Adrenal gland (tissue), 12 donors: ENCODE measurements around the gene FLNC. TPM values are rescaled to one million over a fixed set of nuclear protein-coding genes. Genes with fewer than 3 reads are reported as not detected.

ENCODE experiments used
- DNase-seq, 7 donors: peaks; one replicate each; pipeline ENCODE4 v3.0.0-alpha.2; 2019 to 2020
- H3K27ac ChIP-seq, 5 donors: fragments of 200-600 bp; sonication (generic) in 4 of 5; 1 replicate in 3 of 5; 2 replicates in 2 of 5; pipeline versions ENCODE4 v1.5.1 to v1.8.0; 2016 to 2020; ENCODE audit warnings: mild to moderate bottlenecking in 1 of 5
- H3K27me3 ChIP-seq: fragments of 200-600 bp; 2 replicates; pipeline ENCODE4 v1.8.0; 2021
- H3K36me3 ChIP-seq, 2 donors: fragments of 200-600 bp; replicated peaks in 1 of 2; 1 replicate in 1 of 2; 2 replicates in 1 of 2; pipeline versions ENCODE4 v1.5.1 to v1.8.0; 2018 to 2022
- H3K4me1 ChIP-seq, 2 donors: fragments of 200-600 bp; replicated peaks in 1 of 2; 1 replicate in 1 of 2; 2 replicates in 1 of 2; pipeline versions ENCODE4 v1.5.1 to v1.8.0; 2018 to 2021
- H3K4me3 ChIP-seq, 4 donors: fragments of 200-600 bp; sonication (generic) in 3 of 4; one replicate each; pipeline ENCODE4 v1.5.1; 2016 to 2018
- H3K9me3 ChIP-seq, 3 donors: fragments of 200-600 bp; sonication (generic) in 1 of 3; replicated peaks in 1 of 3; 1 replicate in 2 of 3; 2 replicates in 1 of 3; pipeline versions ENCODE4 v1.5.1 to v1.8.0; 2016 to 2021
- CTCF ChIP-seq, 6 experiments: fragments of 450-650 bp in 4 of 6; fragments of 200-600 bp in 2 of 6; sonication (generic) in 1 of 6; IDR thresholded peaks; 1 replicate in 5 of 6; 2 replicates in 1 of 6; pipeline versions ENCODE4 v1.5.1 to v1.8.0; 2016 to 2021; ENCODE audit warnings: antibody characterized with exemption in 6 of 6, mild to moderate bottlenecking in 2 of 6, moderate library complexity in 1 of 6
- POLR2A ChIP-seq, 2 donors: fragments of 450-650 bp; IDR thresholded peaks; one replicate each; pipeline ENCODE4 v1.6.1; 2017; ENCODE audit warnings: antibody characterized with exemption in 2 of 2, mild to moderate bottlenecking in 2 of 2, moderate library complexity in 1 of 2
- WGBS, 4 donors: extraction: QIAGEN DNeasy Blood & Tissue Kit in 2 of 4; methylation state at CpG; one replicate each; pipeline versions ENCODE4 v1.1.5 to v1.1.7; 2013 to 2017; 5-methylcytosine and 5-hydroxymethylcytosine counted together
- intact Hi-C, 2 donors: fragments of 100-400 bp; cut with DNase I; formaldehyde crosslinking; loops; one replicate each; pipeline versions ENCODE4 v1.14.1 to v1.15.0; 2022 to 2023
- polyA plus RNA-seq, 3 donors: library from polyadenylated mRNA; stranded (reverse); fragments of 200-250 nt in 2 of 3; fragments of 350-450 nt in 1 of 3; fragmentation: Illumina TruSeq in 1 of 3; extraction: RNeasy Lipid Tissue Mini Kit (QIAGEN cat#74804) in 1 of 3; gene quantifications; one replicate each; pipeline ENCODE4 v1.2.3, GENCODE V29; 2013 to 2014
- total RNA-seq, 9 donors: library from RNA; depleted of rRNA in 4 of 9; stranded (reverse); fragments of >200 nt in 4 of 9; fragments of 120-200 nt in 1 of 9; fragmentation: NEBNext Ultra II Directional in 1 of 9; extraction: Animal tissue kit (Norgen Biotek cat#: 25700) in 1 of 9; gene quantifications; one replicate each; pipeline versions ENCODE4 v1.1.0 to v1.2.4, GENCODE V29; 2013 to 2023
- donor health status: healthy with polysubstance abuse.
- donor health status: Bipolar disorder and iron deficiency.
- donor health status: DM: yes; HTN: yes; CAD: no.
- donor health status: DM: no; HTN: no; CAD: no.
- donor health status: DM: no; HTN: no; CAD: no.
- donor health status: DM: yes; HTN: yes; CAD: no.

The FLNC gene
- total and polyA plus RNA-seq, 12 donors = 0.66 to 7.3 (median 2.5) TPM

DNA sequence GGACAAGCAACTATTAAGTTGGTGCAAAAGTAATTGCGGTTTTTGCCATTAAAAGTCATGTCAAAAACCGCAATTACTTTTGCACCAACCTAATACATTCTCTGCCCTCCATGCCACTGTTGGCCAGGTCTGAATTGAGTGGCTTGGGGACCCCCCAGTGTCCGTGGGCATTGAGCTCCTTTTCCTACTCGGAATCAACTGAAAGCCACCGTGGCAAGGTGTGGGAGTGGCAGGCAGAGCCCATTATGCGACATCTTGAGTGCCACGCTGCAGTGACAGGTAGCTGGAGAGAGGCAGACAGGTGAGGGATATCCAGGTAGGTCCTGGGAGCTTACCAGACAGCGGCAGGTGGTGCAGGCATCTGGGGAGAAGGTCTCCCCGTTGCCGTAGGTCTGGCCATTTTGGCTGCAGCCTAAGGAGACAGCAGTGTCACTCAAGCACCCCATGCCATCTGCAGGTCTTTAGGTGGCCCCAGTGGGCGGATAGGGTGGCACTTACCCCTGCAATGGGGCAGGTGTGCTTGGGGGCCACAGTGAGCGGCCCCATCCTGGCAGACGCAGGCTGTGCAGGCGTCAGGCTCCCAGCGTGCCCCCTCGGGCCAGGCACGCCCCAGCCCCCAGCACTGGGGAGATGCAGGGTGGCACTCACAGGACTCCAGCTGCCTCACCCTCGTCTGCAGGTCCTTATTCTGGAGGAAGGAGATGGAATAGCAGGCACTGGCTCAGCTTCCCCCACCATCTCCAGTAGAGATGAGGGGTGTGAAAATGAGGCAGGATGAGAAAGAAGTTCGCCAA, 76.8 kb downstream of the FLNC start:
- no peaks in the 10 kb centered on the region for H3K4me1 ChIP-seq
- TF ChIP-seq CTCF (IDR thresholded peaks at IDR 0.05) (no peak), POLR2A (IDR thresholded peaks at IDR 0.05) (no peak)
- H3K27me3 ChIP-seq = peaks cover 12% of the 10 kb centered on the region
- H3K4me3 ChIP-seq = no peak overlapping the region
- H3K27ac ChIP-seq = no peak overlapping the region
- intact Hi-C loops = loop anchor here (2.0 to 5.0 kb wide), 2 partner anchors 184 to 190 kb away; no protein-coding TSS in a partner anchor
- WGBS, 4 donors = 62 to 79% (median 73%) methylated on average over 6 to 19 of the region's 19 CpGs
- no peak for DNase-seq
- no peaks in the 10 kb centered on the region for H3K36me3 ChIP-seq
- no peaks in the 10 kb centered on the region for H3K9me3 ChIP-seq

Other genes starting within 250 kb of the FLNC start
- gene GARIN1A, start 158.1 kb upstream of the FLNC start, total RNA-seq = 1 to 10 TPM in 7 of 9 donors, under 1 TPM in 2; 0.28 to 3.8 (median 2.0) TPM
- 1 to 10 TPM; 2.1 to 6.4 (median 4.8) TPM for gene GARIN1A, start 158.1 kb upstream of the FLNC start, polyA plus RNA-seq
- gene CALU, start 91.0 kb upstream of the FLNC start, total RNA-seq = 100 to 1,000 TPM in 3 of 9 donors, 10 to 100 TPM in 6; 56.7 to 153 (median 87.6) TPM
- 100 to 1,000 TPM in 1 of 3 donors, 10 to 100 TPM in 2; 16.0 to 199 (median 27.1) TPM for gene CALU, start 91.0 kb upstream of the FLNC start, polyA plus RNA-seq
- gene OPN1SW, start 54.6 kb upstream of the FLNC start, total RNA-seq = not detected
- not detected for gene OPN1SW, start 54.6 kb upstream of the FLNC start, polyA plus RNA-seq
- gene CCDC136, start 38.4 kb upstream of the FLNC start, total RNA-seq = 1 to 10 TPM in 8 of 9 donors, under 1 TPM in 1; 0.35 to 6.2 (median 3.9) TPM
- gene CCDC136, start 38.4 kb upstream of the FLNC start, polyA plus RNA-seq = 10 to 100 TPM in 1 of 3 donors, 1 to 10 TPM in 2; 4.0 to 10.9 (median 5.3) TPM
- 100 to 1,000 TPM in 8 of 9 donors, 10 to 100 TPM in 1; 94.6 to 215 (median 157) TPM for gene ATP6V1F, start 32.5 kb downstream of the FLNC start, total RNA-seq
- gene ATP6V1F, start 32.5 kb downstream of the FLNC start, polyA plus RNA-seq = 100 to 1,000 TPM; 200 to 334 (median 226) TPM
- gene KCP, start 80.3 kb downstream of the FLNC start, total RNA-seq = under 1 TPM in 7 of 9 donors, not detected in 2; 0.11 to 0.55 (median 0.29) TPM
- gene KCP, start 80.3 kb downstream of the FLNC start, polyA plus RNA-seq = 1 to 10 TPM in 1 of 3 donors, under 1 TPM in 1, not detected in 1; 0.37 to 8.0 TPM
- gene IRF5, start 107.5 kb downstream of the FLNC start, total RNA-seq = 10 to 100 TPM in 6 of 9 donors, 1 to 10 TPM in 2, under 1 TPM in 1; 0.83 to 25.9 (median 11.2) TPM
- gene IRF5, start 107.5 kb downstream of the FLNC start, polyA plus RNA-seq = 10 to 100 TPM in 1 of 3 donors, 1 to 10 TPM in 2; 1.9 to 16.7 (median 8.1) TPM
- gene TNPO3, start 224.7 kb downstream of the FLNC start, total RNA-seq = 10 to 100 TPM; 31.2 to 61.1 (median 43.8) TPM
- gene TNPO3, start 224.7 kb downstream of the FLNC start, polyA plus RNA-seq = 10 to 100 TPM; 10.6 to 56.0 (median 12.3) TPM